Breast epithelium (tissue), 4 donors: ENCODE data around the gene UBE3B. TPM values are rescaled to one million over a fixed set of nuclear protein-coding genes. Genes with fewer than 3 reads are reported as not detected.

ENCODE experiments used
- DNase-seq, 2 donors: peaks; one replicate each; pipeline ENCODE4 v3.0.0-alpha.2; 2019; ENCODE audit warnings: low spot score in 2 of 2
- H3K27ac ChIP-seq, 2 donors: fragments of 200-600 bp; sonication (generic) in 1 of 2; one replicate each; pipeline ENCODE4 v1.5.1; 2016 to 2019; ENCODE audit warnings: mild to moderate bottlenecking in 1 of 2
- H3K27me3 ChIP-seq, 2 donors: fragments of 200-600 bp; sonication (generic) in 1 of 2; one replicate each; pipeline versions ENCODE4 v1.5.1 to v1.6.0; 2017 to 2019; ENCODE audit warnings: control low read depth in 1 of 2, mild to moderate bottlenecking in 1 of 2
- H3K36me3 ChIP-seq: fragments of 200-600 bp; one replicate; pipeline ENCODE4 v1.5.1; 2019
- H3K4me1 ChIP-seq, 2 donors: fragments of 200-600 bp; sonication (generic); one replicate each; pipeline ENCODE4 v1.5.1; 2016 to 2019; ENCODE audit warnings: control low read depth in 1 of 2
- H3K4me3 ChIP-seq, 3 donors: fragments of 200-600 bp; sonication (generic); 1 replicate in 2 of 3; 2 replicates in 1 of 3; pipeline ENCODE4 v1.5.1; 2016 to 2019; ENCODE audit warnings: mild to moderate bottlenecking in 3 of 3, moderate library complexity in 2 of 3
- H3K9me3 ChIP-seq, 2 donors: fragments of 200-600 bp; sonication (generic) in 1 of 2; one replicate each; pipeline ENCODE4 v1.5.1; 2016 to 2019; ENCODE audit warnings: control low read depth in 1 of 2
- POLR2A ChIP-seq: fragments of 450-650 bp; IDR thresholded peaks from one replicate; pipeline ENCODE4 v1.6.1; 2016; ENCODE audit warnings: antibody characterized with exemption, mild to moderate bottlenecking, moderate library complexity
- POLR2AphosphoS5 ChIP-seq, 3 donors: sonication (generic); formaldehyde crosslinking; IDR thresholded peaks; one replicate each; pipeline ENCODE4 v1.6.1; 2017; ENCODE audit warnings: antibody characterized with exemption in 3 of 3
- intact Hi-C: fragments of 100-400 bp; cut with DNase I; formaldehyde crosslinking; loops from one replicate; pipeline ENCODE4 v1.15.1; 2023; ENCODE audit warnings: low total_unique reads
- total RNA-seq, 3 donors: library from RNA; depleted of rRNA; stranded (reverse); fragments of >200 nt; gene quantifications; one replicate each; pipeline ENCODE4 v1.1.0, GENCODE V29; 2016
- TF ChIP-seq, protein P1 (sequence below), 3 donors: fragments of 450-650 bp; IDR thresholded peaks; one replicate each; pipeline ENCODE4 v1.5.1; 2016 to 2017; ENCODE audit warnings: antibody characterized with exemption in 3 of 3, mild to moderate bottlenecking in 3 of 3, moderate library complexity in 3 of 3

Gene UBE3B
- total RNA-seq, 3 donors from 2014 or later: 34.7 to 54.7 (median 47.7) TPM

DNA sequence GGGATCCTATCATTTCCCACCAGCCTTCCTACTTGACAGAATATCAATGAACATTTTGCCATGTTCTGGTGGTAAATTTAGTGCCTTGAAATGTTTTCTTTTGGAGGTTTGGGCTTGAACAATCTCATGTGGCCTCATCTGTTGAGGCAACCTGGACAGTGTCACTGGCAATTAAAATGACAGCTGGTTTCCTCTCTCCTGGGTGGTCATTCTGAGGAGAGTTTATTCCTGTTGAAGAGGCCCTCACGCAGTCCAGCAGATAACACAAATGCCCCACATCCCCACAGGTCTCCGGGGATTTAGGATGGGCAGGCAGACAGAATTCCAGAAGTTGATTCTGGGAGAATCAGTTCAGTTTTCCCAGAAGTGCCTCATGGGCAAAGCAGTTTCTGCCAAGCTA lies 54.0 kb downstream of the UBE3B start:
- TF ChIP-seq POLR2AphosphoS5 (IDR thresholded peaks at IDR 0.05) (no peak), POLR2A (no peak)
- TF ChIP-seq, protein P1, sequence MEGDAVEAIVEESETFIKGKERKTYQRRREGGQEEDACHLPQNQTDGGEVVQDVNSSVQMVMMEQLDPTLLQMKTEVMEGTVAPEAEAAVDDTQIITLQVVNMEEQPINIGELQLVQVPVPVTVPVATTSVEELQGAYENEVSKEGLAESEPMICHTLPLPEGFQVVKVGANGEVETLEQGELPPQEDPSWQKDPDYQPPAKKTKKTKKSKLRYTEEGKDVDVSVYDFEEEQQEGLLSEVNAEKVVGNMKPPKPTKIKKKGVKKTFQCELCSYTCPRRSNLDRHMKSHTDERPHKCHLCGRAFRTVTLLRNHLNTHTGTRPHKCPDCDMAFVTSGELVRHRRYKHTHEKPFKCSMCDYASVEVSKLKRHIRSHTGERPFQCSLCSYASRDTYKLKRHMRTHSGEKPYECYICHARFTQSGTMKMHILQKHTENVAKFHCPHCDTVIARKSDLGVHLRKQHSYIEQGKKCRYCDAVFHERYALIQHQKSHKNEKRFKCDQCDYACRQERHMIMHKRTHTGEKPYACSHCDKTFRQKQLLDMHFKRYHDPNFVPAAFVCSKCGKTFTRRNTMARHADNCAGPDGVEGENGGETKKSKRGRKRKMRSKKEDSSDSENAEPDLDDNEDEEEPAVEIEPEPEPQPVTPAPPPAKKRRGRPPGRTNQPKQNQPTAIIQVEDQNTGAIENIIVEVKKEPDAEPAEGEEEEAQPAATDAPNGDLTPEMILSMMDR (IDR thresholded peaks at IDR 0.05): no peak
- no peaks in the 10 kb centered on the region for H3K9me3 ChIP-seq
- H3K4me3 ChIP-seq: no peak overlapping the region
- H3K4me1 ChIP-seq: no peaks in the 10 kb centered on the region
- H3K27ac ChIP-seq: no peak overlapping the region
- intact Hi-C loops: no loop called here
- H3K36me3 ChIP-seq: peaks cover 21% of the 10 kb centered on the region
- no peak for DNase-seq
- no peaks in the 10 kb centered on the region for H3K27me3 ChIP-seq

DNA sequence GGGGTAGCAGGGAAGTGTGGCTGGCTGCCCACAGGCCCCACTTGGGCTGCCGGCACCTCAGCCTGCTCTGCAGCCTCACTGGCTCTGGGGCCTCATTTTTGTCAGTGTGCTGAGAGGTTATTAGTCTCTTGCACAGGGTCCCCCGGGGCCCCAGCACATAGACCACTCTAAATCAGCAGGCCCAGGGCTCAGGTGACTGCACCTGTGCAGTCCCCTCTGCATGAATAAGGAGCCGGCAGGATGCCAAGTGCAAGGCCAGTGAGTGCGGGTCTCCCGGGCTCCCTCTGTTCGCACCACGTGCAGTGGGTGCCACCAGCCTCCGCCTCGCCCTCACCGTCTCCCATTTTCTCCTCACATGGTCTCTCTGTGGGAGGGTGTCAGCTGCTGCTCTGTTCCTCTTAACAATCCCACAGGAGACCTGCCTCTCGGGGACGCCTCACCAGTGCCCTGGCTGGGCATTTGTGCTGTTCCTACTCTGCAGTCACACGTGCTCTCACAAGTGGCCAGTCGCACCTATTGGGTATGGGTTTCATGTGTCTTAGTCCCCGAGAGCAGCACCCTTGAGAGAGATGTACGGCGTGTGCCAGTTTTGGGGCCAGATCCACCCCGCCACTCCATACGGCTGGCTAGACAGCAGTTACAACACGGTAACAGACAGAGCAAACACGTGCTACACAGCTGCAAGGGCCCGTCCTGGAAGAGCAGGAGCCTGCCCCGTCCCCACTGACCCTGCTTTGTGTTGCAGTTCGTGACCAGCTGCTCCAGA lies 55.5 kb downstream of the UBE3B start:
- intact Hi-C loops: no loop called here
- Histone ChIP-seq H3K27ac (no peak overlapping the region), H3K36me3 (peaks cover 21% of the 10 kb centered on the region), H3K27me3 (no peaks in the 10 kb centered on the region), H3K4me1 (no peaks in the 10 kb centered on the region), H3K4me3 (no peak overlapping the region), H3K9me3 (no peaks in the 10 kb centered on the region)
- TF ChIP-seq POLR2AphosphoS5 (IDR thresholded peaks at IDR 0.05) (no peak), POLR2A (no peak)
- TF ChIP-seq, protein P1 (IDR thresholded peaks at IDR 0.05): no peak
- DNase-seq: no peak

DNA sequence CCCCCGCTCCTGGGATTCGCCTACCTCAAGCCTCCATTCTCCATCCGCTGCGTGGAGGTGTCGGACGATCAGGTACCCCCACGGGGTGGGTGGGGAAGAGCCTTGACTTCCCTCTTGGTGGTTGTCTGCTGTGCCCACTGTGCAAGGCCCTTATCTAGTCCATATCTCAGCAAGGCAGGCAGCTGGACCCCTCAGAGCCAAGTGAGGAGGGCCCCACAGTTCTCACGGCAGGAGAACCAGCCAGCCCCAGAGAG lies 56.0 kb downstream of the UBE3B start:
- intact Hi-C loops: no loop called here
- no peak overlapping the region for H3K27ac ChIP-seq
- H3K4me1 ChIP-seq: no peaks in the 10 kb centered on the region
- DNase-seq: no peak
- H3K9me3 ChIP-seq: no peaks in the 10 kb centered on the region
- peaks cover 21% of the 10 kb centered on the region for H3K36me3 ChIP-seq
- no peaks in the 10 kb centered on the region for H3K27me3 ChIP-seq
- TF ChIP-seq POLR2A (no peak), POLR2AphosphoS5 (IDR thresholded peaks at IDR 0.05) (no peak)
- TF ChIP-seq, protein P1 (IDR thresholded peaks at IDR 0.05): no peak
- H3K4me3 ChIP-seq: no peak overlapping the region

DNA sequence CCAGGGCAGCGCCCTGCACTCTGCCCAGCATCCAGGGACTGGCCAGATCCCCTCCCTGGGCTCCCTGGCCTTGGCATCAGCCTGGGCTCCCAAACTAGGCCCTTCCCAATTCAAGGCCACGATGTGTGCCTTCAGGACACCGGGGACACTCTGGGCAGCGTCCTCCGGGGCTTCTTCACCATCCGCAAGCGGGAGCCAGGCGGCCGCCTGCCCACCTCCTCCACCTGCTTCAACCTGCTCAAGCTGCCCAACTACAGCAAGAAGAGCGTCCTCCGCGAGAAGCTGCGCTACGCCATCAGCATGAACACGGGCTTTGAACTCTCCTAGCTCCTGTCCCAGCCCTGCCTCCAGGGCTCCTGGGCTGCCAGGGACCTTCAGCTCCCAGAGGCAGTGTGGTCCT lies 57.0 kb downstream of the UBE3B start:
- intact Hi-C loops: no loop called here
- no peaks in the 10 kb centered on the region for H3K4me1 ChIP-seq
- H3K4me3 ChIP-seq: no peak overlapping the region
- no peaks in the 10 kb centered on the region for H3K9me3 ChIP-seq
- H3K36me3 ChIP-seq: peaks cover 21% of the 10 kb centered on the region
- no peak for DNase-seq
- TF ChIP-seq, protein P1 (IDR thresholded peaks at IDR 0.05): no peak
- TF ChIP-seq POLR2A: no peak
- TF ChIP-seq POLR2AphosphoS5 (IDR thresholded peaks at IDR 0.05): no peak
- H3K27ac ChIP-seq: no peak overlapping the region
- H3K27me3 ChIP-seq: no peaks in the 10 kb centered on the region

DNA sequence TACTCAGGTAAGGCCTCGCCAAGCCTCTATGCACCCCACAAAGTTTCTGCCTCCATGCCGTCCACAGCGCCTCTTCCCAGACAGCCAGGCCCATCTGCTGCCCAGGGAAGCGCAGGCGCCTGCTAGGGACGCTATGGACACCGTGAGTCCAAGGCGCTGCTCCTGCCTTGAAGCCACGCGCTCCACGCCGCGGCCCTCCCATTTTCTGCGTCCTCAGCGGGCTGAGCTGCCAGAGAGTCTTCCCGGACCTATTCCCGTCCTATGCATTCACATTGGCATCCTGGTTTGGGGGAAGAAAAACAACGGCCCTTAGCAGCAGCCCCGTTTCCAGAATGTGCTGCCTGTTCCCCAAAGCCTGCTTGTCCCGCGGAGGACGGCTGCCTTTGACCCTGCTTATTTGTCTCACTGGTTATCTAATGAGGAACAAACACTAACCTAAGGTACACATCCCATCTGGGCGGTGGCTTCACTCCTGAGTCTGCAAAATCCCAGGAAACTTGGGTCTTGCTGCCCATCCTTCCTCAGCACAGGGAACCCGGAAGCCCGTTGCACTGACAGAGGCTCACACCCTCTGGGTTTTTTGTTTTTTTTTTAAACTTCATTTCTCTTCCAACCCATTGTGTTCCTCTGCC lies 57.9 kb downstream of the UBE3B start:
- H3K27ac ChIP-seq: no peak overlapping the region
- H3K9me3 ChIP-seq: no peaks in the 10 kb centered on the region
- peaks cover 21% of the 10 kb centered on the region for H3K36me3 ChIP-seq
- TF ChIP-seq, protein P1 (IDR thresholded peaks at IDR 0.05): no peak
- no peak for DNase-seq
- intact Hi-C loops: no loop called here
- H3K27me3 ChIP-seq: no peaks in the 10 kb centered on the region
- no peak overlapping the region for H3K4me3 ChIP-seq
- H3K4me1 ChIP-seq: no peaks in the 10 kb centered on the region
